Erythroblast (primary cell): Measurements from ENCODE around the gene ITGA11.

Experiments
- DNase-seq, 2 experiments: peaks; one replicate each; lab custom pipeline; 2025; lab: John Stamatoyannopoulos, UW
- GATA1 ChIP-seq: IDR thresholded peaks from 2 replicates; pipeline ENCODE4 v1.6.1; 2011; ENCODE audit warnings: low read depth, mild to moderate bottlenecking, control low read depth, low read length, moderate library complexity
- POLR2A ChIP-seq: IDR thresholded peaks from 2 replicates; pipeline ENCODE4 v1.6.1; 2011; ENCODE audit warnings: mild to moderate bottlenecking, low read length

ITGA11 gene

DNA sequence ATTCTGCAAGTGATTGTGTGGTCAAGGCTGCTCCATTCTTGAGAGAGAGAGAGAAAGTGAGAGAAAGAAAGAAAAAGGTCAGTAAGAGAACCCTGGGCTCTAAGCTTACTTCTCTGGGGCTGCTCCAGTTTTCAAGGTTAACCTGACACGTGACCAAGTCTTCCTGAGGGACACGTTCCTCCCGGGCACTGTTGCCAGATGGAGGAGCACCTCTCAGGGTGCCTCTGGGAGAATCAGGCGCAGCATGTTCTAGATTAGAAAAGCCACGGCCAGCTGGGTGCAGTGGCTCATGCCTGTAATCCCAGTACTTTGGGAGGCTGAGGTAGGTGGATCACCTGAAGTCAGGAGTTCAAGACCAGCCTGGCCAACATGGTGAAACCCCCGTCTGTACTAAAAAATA is 60.8 kb downstream of the ITGA11 start:
- no peak for DNase-seq
- TF ChIP-seq GATA1 (no peak), POLR2A (no peak)

DNA sequence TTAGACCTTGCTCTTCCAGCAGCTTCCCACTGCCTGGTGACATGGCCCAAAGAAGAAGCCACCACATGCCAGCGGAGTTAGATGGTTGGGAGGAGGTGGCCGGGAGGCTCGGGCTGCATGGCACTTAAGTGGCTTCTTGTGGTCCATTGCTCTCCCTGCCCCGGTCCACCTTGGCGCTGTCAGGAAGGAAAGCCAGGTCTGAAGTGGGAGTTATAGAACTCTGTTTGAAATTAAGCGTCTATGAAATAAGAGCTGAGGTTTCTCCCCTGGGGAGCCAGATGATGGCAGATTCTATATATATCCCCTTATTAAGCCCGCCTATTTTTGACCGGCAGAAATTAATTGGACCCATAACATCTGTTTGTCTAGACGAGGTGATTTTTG is 61.2 kb downstream of the ITGA11 start:
- DNase-seq, result no peak
- no peak for TF ChIP-seq GATA1
- TF ChIP-seq POLR2A, result no peak

GRCh38 chr15:68369931-68370767 is 61.8 kb downstream of the ITGA11 start:
- DNase-seq, result no peak
- TF ChIP-seq GATA1 (no peak), POLR2A (no peak)

- TF ChIP-seq POLR2A (no peak), GATA1 (no peak)
- no peak for DNase-seq
Measured at GRCh38 chr15:68368731-68369435, 63.1 kb downstream of the ITGA11 start.

GRCh38 chr15:68367992-68368391 is 64.0 kb downstream of the ITGA11 start:
- DNase-seq, result no peak
- TF ChIP-seq GATA1 (no peak), POLR2A (no peak)

DNA sequence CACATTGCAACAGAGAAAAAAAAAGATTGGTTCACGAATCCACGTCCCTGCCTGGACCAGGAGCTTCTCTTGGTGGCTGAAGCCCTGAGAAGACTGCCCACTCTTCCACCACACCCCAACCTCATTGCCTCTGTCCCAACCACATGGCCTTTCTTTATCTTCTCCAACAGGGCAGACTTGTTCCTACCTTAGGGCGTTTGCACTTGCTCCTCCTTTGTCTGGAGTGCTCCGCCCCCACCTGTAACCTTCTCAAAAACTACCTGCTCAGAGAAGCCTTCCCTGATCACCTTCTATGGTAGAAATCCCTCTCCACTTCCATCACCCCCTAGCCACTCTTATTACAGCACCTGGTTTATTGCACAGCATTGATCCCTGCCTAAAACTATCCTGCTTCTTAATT is 64.7 kb downstream of the ITGA11 start:
- TF ChIP-seq POLR2A (no peak), GATA1 (no peak)

DNA sequence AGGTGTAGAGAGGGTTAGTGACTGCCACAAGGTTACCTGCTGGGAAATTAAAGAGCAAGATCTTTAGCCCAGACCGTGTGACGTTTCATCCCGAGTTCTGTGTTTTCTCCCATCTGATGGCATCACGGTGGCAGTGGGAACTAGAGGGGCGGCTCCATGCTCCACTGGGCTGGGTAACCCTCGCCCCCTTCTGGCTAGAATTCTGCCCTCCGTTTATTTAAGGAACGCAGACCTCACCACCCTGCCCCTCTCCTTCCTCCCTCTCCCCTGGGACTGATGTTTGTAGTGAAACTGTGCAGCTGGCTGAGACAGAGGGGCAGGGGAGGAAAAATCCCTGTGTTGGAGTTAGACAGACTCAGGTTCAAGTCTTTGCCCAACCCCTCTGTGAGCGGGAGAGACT is 65.6 kb downstream of the ITGA11 start:
- TF ChIP-seq GATA1 (no peak), POLR2A (no peak)
- no peak for DNase-seq

More for the DNA sequence above, 64.7 kb downstream of the ITGA11 start:
- DNase-seq, result no peak

- TF ChIP-seq POLR2A, result no peak
- TF ChIP-seq GATA1, result no peak
- DNase-seq, result no peak
Measured at GRCh38 chr15:68365770-68366169, 66.2 kb downstream of the ITGA11 start.

DNA sequence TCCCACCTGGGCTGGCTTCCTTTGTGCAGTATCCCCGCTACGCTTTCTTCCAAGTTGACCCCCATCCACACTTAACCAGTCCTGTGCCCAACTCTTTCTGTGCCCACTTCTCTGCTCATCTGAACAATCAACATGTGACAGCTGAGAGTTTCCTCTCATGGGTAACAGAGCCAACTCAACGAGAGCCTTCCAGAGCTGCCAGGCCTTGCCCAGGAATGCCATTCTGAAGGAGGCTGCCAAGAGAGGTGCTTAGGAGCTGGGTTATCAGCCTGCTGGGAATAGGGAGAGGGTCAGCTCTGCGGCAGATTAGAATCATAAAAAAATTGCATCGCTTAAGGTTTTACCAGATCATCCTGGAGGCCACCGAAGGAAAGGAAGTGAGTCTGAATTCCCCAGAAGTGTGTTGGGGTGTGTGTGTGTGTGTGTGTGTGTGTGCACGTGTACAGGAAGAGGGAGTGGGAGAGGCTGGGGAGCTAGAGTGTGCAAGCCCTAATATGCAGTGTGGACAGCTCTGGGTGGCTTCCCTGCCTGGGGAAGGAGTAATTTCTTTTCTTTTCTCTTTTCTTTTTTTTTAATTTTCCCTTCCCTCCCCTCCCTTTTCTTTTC is 66.7 kb downstream of the ITGA11 start:
- DNase-seq, result no peak
- TF ChIP-seq POLR2A, result no peak
- TF ChIP-seq GATA1, result no peak

- TF ChIP-seq POLR2A, result no peak
- no peak for TF ChIP-seq GATA1
- DNase-seq, result no peak
Measured at GRCh38 chr15:68364660-68365035, 67.3 kb downstream of the ITGA11 start.

- TF ChIP-seq POLR2A (no peak), GATA1 (no peak)
- no peak for DNase-seq
Measured at GRCh38 chr15:68364028-68364659, 67.8 kb downstream of the ITGA11 start.

DNA sequence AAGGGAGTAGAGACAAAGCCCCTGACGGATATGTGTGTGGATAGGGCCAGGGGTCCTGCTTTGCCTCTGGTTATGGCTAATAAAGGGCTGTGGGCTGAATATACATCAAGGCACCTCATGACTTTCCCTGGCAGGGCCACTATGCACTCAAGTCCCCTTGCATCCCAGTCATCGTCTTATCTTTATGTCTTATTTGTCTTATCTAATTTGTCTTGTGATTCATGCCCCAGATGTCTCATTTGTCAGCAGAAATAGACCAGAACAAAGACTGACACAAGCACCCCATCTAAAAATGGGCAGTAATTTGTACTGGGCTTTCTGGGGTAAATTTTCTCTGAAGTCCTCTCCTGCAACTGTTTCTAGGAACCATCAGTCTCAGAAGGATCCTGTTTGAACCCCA is 68.6 kb downstream of the ITGA11 start:
- DNase-seq, result no peak
- TF ChIP-seq POLR2A, result no peak
- TF ChIP-seq GATA1, result no peak

- TF ChIP-seq GATA1 (no peak), POLR2A (no peak)
- DNase-seq, result no peak
Measured at GRCh38 chr15:68362537-68363126, 69.3 kb downstream of the ITGA11 start.
